Upper lobe of left lung (tissue), 6 donors: ENCODE results near the gene EYA4. TPM values are rescaled to one million over a fixed set of nuclear protein-coding genes. Genes with fewer than 3 reads are reported as not detected.

Experiments used
- ATAC-seq, 2 donors: fragments of 200-7000 bp; cut with Tn5 transposase; one replicate each; pipeline ENCODE4 v1.9.1; 2022; ENCODE audit warnings: mild to moderate bottlenecking in 2 of 2, moderate library complexity in 2 of 2; ENCODE audit not compliant: low FRiP score in 2 of 2
- DNase-seq, 2 donors: peaks; one replicate each; pipeline ENCODE4 v3.0.0-alpha.2; 2019 to 2020
- H3K27ac ChIP-seq, 4 donors: fragments of 200-600 bp; sonication (generic); one replicate each; pipeline ENCODE4 v1.5.1; 2016 to 2019
- H3K27me3 ChIP-seq, 4 donors: fragments of 200-600 bp; sonication (generic); one replicate each; pipeline ENCODE4 v1.5.1; 2017 to 2019
- H3K36me3 ChIP-seq, 4 donors: fragments of 200-600 bp; sonication (generic); one replicate each; pipeline ENCODE4 v1.5.1; 2016 to 2019
- H3K4me1 ChIP-seq, 4 donors: fragments of 200-600 bp; sonication (generic); one replicate each; pipeline ENCODE4 v1.5.1; 2018 to 2019
- H3K4me3 ChIP-seq, 4 donors: fragments of 200-600 bp; sonication (generic); one replicate each; pipeline ENCODE4 v1.5.1; 2017 to 2019; ENCODE audit warnings: mild to moderate bottlenecking in 2 of 4, moderate library complexity in 1 of 4
- H3K9me3 ChIP-seq, 4 donors: fragments of 200-600 bp; sonication (generic); one replicate each; pipeline ENCODE4 v1.5.1; 2018 to 2019
- CTCF ChIP-seq, 6 experiments: fragments of 450-650 bp in 4 of 6; fragments of 200-600 bp in 2 of 6; sonication (generic) in 2 of 6; IDR thresholded peaks; one replicate each; pipeline ENCODE4 v1.5.1; 2016 to 2019; ENCODE audit warnings: antibody characterized with exemption in 6 of 6
- EP300 ChIP-seq, 4 donors: sonication (generic); formaldehyde crosslinking; IDR thresholded peaks; one replicate each; pipeline ENCODE4 v1.5.1; 2017; ENCODE audit warnings: antibody characterized with exemption in 4 of 4, control low read depth in 2 of 4
- POLR2A ChIP-seq, 4 donors: fragments of 450-650 bp; IDR thresholded peaks; one replicate each; pipeline ENCODE4 v1.5.1; 2016 to 2017; ENCODE audit warnings: antibody characterized with exemption in 4 of 4, mild to moderate bottlenecking in 2 of 4
- POLR2AphosphoS5 ChIP-seq, 2 donors: sonication (generic); formaldehyde crosslinking; IDR thresholded peaks; one replicate each; pipeline ENCODE4 v1.5.1; 2017; ENCODE audit warnings: antibody characterized with exemption in 2 of 2
- WGBS, 2 donors: methylation state at CpG; one replicate each; pipeline ENCODE4 v1.1.5; 2017 to 2018; 5-methylcytosine and 5-hydroxymethylcytosine counted together
- total RNA-seq, 6 donors: library from RNA; depleted of rRNA in 4 of 6; stranded (reverse); fragments of >200 nt in 4 of 6; gene quantifications; one replicate each; pipeline versions ENCODE4 v1.1.0 to v1.2.1, GENCODE V29; 2016 to 2021
- donor health status: DM: no; HTN: no; CAD: no; lungs with moderate emphysema.
- donor health status: DM: no; HTN: yes; CAD: no; lungs with severe emphysema.

EYA4 gene
- total RNA-seq, 6 donors from 2014 or later, result 1.0 to 8.9 (median 4.2) TPM

- TF ChIP-seq CTCF (IDR thresholded peaks at IDR 0.05), result no peak
- no peak for TF ChIP-seq POLR2A (IDR thresholded peaks at IDR 0.05)
- no peak for TF ChIP-seq EP300 (IDR thresholded peaks at IDR 0.05)
- no peak for TF ChIP-seq POLR2AphosphoS5 (IDR thresholded peaks at IDR 0.05)
- ATAC-seq (no peak), DNase-seq (no peak)
- H3K4me1 ChIP-seq, result peaks cover 19 to 28% (median 22%) of the 10 kb centered on the region in 4 donors
- no peak overlapping the region for H3K4me3 ChIP-seq
- H3K27me3 ChIP-seq, result peaks cover 0 to 30% (median 15%) of the 10 kb centered on the region in 4 donors
- no peaks in the 10 kb centered on the region for H3K9me3 ChIP-seq
- 32 to 43% methylated on average over 1 of the region's 1 CpG for WGBS, 2 donors
- H3K27ac ChIP-seq, result no peak overlapping the region
- H3K36me3 ChIP-seq, result no peaks in the 10 kb centered on the region
Measured at GRCh38 chr6:133245007-133245406, 3.9 kb downstream of the EYA4 start.

DNA sequence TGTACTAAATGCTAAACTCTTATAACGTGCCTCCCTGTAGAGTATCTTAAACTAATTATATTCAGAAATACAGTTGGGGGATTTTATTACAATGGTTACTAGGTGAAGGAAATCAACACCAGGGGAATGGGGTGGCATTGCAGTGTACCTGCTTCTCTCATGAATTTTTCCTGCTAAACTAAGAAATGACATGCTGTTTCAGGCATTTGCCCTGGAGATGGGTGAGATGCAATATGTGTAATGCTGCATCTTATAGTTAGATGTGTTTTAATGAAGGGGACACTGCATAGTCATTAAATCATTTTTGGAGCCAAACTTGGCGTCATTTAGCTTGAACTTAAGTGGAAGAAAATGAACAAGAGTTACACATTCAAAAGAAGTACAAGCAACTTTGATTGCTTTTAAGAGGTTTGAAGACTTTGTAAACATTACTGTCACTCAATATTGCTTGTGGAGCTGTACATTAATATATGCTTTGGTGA, 4.3 kb downstream of the EYA4 start:
- DNase-seq, result no peak
- no peak for ATAC-seq
- TF ChIP-seq CTCF (IDR thresholded peaks at IDR 0.05), result no peak
- no peak for TF ChIP-seq POLR2A (IDR thresholded peaks at IDR 0.05)
- TF ChIP-seq EP300 (IDR thresholded peaks at IDR 0.05), result no peak
- TF ChIP-seq POLR2AphosphoS5 (IDR thresholded peaks at IDR 0.05), result no peak
- no peak overlapping the region for H3K4me3 ChIP-seq
- H3K27me3 ChIP-seq, result peaks cover 0 to 30% (median 14%) of the 10 kb centered on the region in 4 donors
- no peaks in the 10 kb centered on the region for H3K9me3 ChIP-seq
- H3K36me3 ChIP-seq, result no peaks in the 10 kb centered on the region
- no peak overlapping the region for H3K27ac ChIP-seq
- peaks cover 19 to 28% (median 21%) of the 10 kb centered on the region in 4 donors for H3K4me1 ChIP-seq
- WGBS, 2 donors, result 54 to 58% methylated on average over 2 of the region's 2 CpGs

GRCh38 chr6:133247581-133247980, 6.4 kb downstream of the EYA4 start:
- TF ChIP-seq POLR2A (IDR thresholded peaks at IDR 0.05), result no peak
- TF ChIP-seq POLR2AphosphoS5 (IDR thresholded peaks at IDR 0.05), result no peak
- no peak for TF ChIP-seq EP300 (IDR thresholded peaks at IDR 0.05)
- no peak for TF ChIP-seq CTCF (IDR thresholded peaks at IDR 0.05)
- ATAC-seq, result no peak
- no peak for DNase-seq
- Histone ChIP-seq H3K27ac (no peak overlapping the region), H3K4me3 (no peak overlapping the region), H3K36me3 (no peaks in the 10 kb centered on the region), H3K9me3 (no peaks in the 10 kb centered on the region), H3K4me1 (peaks cover 0 to 7% (median under 1%) of the 10 kb centered on the region in 4 donors), H3K27me3 (peaks cover 0 to 10% (median under 1%) of the 10 kb centered on the region in 4 donors)
- 81 to 88% methylated on average over 5 of the region's 5 CpGs for WGBS, 2 donors

DNA sequence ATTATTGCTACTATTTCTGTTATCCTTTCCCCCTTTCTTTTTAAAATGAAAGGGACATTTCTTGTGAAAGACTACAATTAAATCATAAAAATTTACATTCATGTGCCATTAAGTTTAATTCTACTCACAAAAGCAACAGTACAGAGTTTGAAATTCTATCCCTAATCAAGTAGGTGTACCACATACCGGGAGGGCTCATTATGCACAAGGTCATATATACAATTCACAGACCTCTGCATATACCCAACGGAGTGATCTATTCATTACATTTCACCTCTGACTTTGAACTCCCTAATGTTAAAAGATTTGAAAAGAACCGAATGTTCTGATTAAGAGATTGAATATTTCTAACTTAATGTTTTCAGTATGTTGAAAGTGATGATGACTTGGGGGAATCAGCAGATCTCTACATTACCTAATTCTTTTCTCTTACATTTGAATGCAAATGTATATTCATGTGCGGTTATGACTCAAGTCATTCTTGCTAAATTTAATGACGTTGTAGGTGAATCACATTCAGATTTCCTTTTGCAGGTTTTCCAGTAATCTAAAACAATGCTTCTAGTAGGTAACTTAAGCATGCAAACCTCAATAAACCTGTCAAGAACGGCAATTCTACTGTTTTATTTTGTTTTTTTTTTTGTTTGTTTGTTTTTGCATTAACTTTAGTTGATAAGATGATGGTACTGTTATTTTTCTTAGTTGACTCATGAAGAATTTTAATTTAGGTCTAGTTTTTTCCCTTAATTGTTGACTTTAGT, 7.3 kb downstream of the EYA4 start:
- peaks cover 0 to 8% (median 0%) of the 10 kb centered on the region in 4 donors for H3K27me3 ChIP-seq

More for the DNA sequence above, 7.3 kb downstream of the EYA4 start:
- H3K9me3 ChIP-seq, result no peaks in the 10 kb centered on the region
- WGBS, 2 donors, result 75 to 78% methylated on average over 6 of the region's 6 CpGs
- DNase-seq (no peak), ATAC-seq (no peak)
- H3K4me1 ChIP-seq, result no peaks in the 10 kb centered on the region
- no peaks in the 10 kb centered on the region for H3K36me3 ChIP-seq
- no peak overlapping the region for H3K4me3 ChIP-seq
- no peak overlapping the region for H3K27ac ChIP-seq
- no peak for TF ChIP-seq POLR2AphosphoS5 (IDR thresholded peaks at IDR 0.05)
- no peak for TF ChIP-seq CTCF (IDR thresholded peaks at IDR 0.05)
- no peak for TF ChIP-seq EP300 (IDR thresholded peaks at IDR 0.05)
- TF ChIP-seq POLR2A (IDR thresholded peaks at IDR 0.05), result no peak
